Upper lobe of left lung (tissue), 4 donors: ENCODE measurements around the gene PRXL2A.

Experiments
- EP300 ChIP-seq, 4 donors: sonication (generic); formaldehyde crosslinking; IDR thresholded peaks; one replicate each; pipeline ENCODE4 v1.5.1; 2017; ENCODE audit warnings: antibody characterized with exemption in 4 of 4, control low read depth in 2 of 4
- POLR2A ChIP-seq, 4 donors: fragments of 450-650 bp; IDR thresholded peaks; one replicate each; pipeline ENCODE4 v1.5.1; 2016 to 2017; ENCODE audit warnings: antibody characterized with exemption in 4 of 4, mild to moderate bottlenecking in 2 of 4
- POLR2AphosphoS5 ChIP-seq, 2 donors: sonication (generic); formaldehyde crosslinking; IDR thresholded peaks; one replicate each; pipeline ENCODE4 v1.5.1; 2017; ENCODE audit warnings: antibody characterized with exemption in 2 of 2
- TF ChIP-seq, protein P1 (sequence below), 6 experiments: fragments of 450-650 bp in 4 of 6; fragments of 200-600 bp in 2 of 6; sonication (generic) in 2 of 6; IDR thresholded peaks; one replicate each; pipeline ENCODE4 v1.5.1; 2016 to 2019; ENCODE audit warnings: antibody characterized with exemption in 6 of 6

DNA sequence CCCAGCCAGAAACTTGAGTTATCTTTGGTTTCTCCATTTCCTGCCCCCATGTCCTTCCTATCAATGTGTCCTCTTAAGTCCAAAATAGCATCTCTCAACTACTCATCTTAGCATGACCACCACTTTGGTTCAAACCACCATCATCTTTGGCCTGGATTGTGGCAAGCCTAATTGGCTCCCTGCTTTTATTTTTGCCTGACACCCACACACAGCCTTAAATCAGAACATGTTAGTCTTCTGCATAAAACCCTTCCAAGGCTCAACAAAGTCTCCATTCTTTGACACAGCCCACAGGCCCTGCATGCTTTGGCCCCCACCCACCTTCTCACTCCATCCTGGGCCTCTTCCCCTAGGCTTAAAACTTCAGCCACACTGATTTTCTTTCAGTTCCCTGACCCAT is 43.7 kb downstream of the PRXL2A start:
- TF ChIP-seq, protein P1, sequence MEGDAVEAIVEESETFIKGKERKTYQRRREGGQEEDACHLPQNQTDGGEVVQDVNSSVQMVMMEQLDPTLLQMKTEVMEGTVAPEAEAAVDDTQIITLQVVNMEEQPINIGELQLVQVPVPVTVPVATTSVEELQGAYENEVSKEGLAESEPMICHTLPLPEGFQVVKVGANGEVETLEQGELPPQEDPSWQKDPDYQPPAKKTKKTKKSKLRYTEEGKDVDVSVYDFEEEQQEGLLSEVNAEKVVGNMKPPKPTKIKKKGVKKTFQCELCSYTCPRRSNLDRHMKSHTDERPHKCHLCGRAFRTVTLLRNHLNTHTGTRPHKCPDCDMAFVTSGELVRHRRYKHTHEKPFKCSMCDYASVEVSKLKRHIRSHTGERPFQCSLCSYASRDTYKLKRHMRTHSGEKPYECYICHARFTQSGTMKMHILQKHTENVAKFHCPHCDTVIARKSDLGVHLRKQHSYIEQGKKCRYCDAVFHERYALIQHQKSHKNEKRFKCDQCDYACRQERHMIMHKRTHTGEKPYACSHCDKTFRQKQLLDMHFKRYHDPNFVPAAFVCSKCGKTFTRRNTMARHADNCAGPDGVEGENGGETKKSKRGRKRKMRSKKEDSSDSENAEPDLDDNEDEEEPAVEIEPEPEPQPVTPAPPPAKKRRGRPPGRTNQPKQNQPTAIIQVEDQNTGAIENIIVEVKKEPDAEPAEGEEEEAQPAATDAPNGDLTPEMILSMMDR (IDR thresholded peaks at IDR 0.05) = no peak
- TF ChIP-seq EP300 (IDR thresholded peaks at IDR 0.05) (no peak), POLR2A (IDR thresholded peaks at IDR 0.05) (no peak), POLR2AphosphoS5 (IDR thresholded peaks at IDR 0.05) (no peak)
